ENCODE measurements around the gene FRMD4A.
"Not testable (repeated sequence)": the region's sequence is repeated elsewhere in the genome, so short reads cannot be mapped to it uniquely, and the experiment has no call there.

The FRMD4A gene

GRCh38 chr10:13865758-13866491 is 464.8 kb downstream of the FRMD4A start:
- DNase-seq, result no peak

GRCh38 chr10:13865220-13865619 is 465.5 kb downstream of the FRMD4A start:
- not testable (repeated sequence) for DNase-seq

GRCh38 chr10:13862546-13863233 is 468.0 kb downstream of the FRMD4A start:
- DNase-seq, result no peak

- DNase-seq, result no peak
Measured at GRCh38 chr10:13860886-13861285, 469.8 kb downstream of the FRMD4A start.

GRCh38 chr10:13859979-13860654 is 470.6 kb downstream of the FRMD4A start:
- no peak for DNase-seq

GRCh38 chr10:13858709-13859108 is 472.0 kb downstream of the FRMD4A start:
- no peak for DNase-seq

GRCh38 chr10:13857451-13857850 is 473.3 kb downstream of the FRMD4A start:
- no peak for DNase-seq

- DNase-seq, result no peak
Measured at GRCh38 chr10:13853854-13854253, 476.9 kb downstream of the FRMD4A start.

GRCh38 chr10:13852872-13853271 is 477.9 kb downstream of the FRMD4A start:
- no peak for DNase-seq

GRCh38 chr10:13851906-13852305 is 478.8 kb downstream of the FRMD4A start:
- no peak for DNase-seq

- DNase-seq, result no peak
Measured at GRCh38 chr10:13848520-13849445, 481.9 kb downstream of the FRMD4A start.

- DNase-seq, result no peak
Measured at GRCh38 chr10:13847201-13847631, 483.5 kb downstream of the FRMD4A start.

GRCh38 chr10:13845897-13846296 is 484.8 kb downstream of the FRMD4A start:
- DNase-seq, result no peak

- no peak for DNase-seq
Measured at GRCh38 chr10:13844651-13845050, 486.1 kb downstream of the FRMD4A start.

- no peak for DNase-seq
Measured at GRCh38 chr10:13842117-13842516, 488.6 kb downstream of the FRMD4A start.

- no peak for DNase-seq
Measured at GRCh38 chr10:13840036-13840435, 490.7 kb downstream of the FRMD4A start.

- DNase-seq, result no peak
Measured at GRCh38 chr10:13839430-13839990, 491.2 kb downstream of the FRMD4A start.

GRCh38 chr10:13839030-13839429 is 491.7 kb downstream of the FRMD4A start:
- DNase-seq, result no peak

- no peak for DNase-seq
Measured at GRCh38 chr10:13837966-13838365, 492.8 kb downstream of the FRMD4A start.

GRCh38 chr10:13834581-13835286 is 496.0 kb downstream of the FRMD4A start:
- DNase-seq, result no peak

- DNase-seq, result no peak
Measured at GRCh38 chr10:13831711-13832141, 499.0 kb downstream of the FRMD4A start.

GRCh38 chr10:13830385-13830784 is 500.3 kb downstream of the FRMD4A start:
- no peak for DNase-seq

Measured in NCI-H526 (cell line).